ENCODE data around the gene ALK.

- TF ChIP-seq, protein P1, sequence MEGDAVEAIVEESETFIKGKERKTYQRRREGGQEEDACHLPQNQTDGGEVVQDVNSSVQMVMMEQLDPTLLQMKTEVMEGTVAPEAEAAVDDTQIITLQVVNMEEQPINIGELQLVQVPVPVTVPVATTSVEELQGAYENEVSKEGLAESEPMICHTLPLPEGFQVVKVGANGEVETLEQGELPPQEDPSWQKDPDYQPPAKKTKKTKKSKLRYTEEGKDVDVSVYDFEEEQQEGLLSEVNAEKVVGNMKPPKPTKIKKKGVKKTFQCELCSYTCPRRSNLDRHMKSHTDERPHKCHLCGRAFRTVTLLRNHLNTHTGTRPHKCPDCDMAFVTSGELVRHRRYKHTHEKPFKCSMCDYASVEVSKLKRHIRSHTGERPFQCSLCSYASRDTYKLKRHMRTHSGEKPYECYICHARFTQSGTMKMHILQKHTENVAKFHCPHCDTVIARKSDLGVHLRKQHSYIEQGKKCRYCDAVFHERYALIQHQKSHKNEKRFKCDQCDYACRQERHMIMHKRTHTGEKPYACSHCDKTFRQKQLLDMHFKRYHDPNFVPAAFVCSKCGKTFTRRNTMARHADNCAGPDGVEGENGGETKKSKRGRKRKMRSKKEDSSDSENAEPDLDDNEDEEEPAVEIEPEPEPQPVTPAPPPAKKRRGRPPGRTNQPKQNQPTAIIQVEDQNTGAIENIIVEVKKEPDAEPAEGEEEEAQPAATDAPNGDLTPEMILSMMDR (IDR thresholded peaks at IDR 0.05): no peak
- TF ChIP-seq POLR2A (IDR thresholded peaks at IDR 0.05) (no peak), POLR2AphosphoS5 (IDR thresholded peaks at IDR 0.05) (no peak), EP300 (IDR thresholded peaks at IDR 0.05) (no peak)
Measured at GRCh38 chr2:29335396-29335795, 586.0 kb downstream of the ALK start.
